ENCODE results near the gene BMP2K.
A peak's percentile ranks its signal among the peaks of the same experiment; 100 is the strongest.
"Not testable (repeated sequence)": the region's sequence is repeated elsewhere in the genome, so short reads cannot be mapped to it uniquely, and the experiment has no call there.

BMP2K gene

GRCh38 chr4:78839676-78840075 lies 63.5 kb downstream of the BMP2K start:
- DNase-seq (ENCODE audit: low read depth, low spot score); H3K4me3 ChIP-seq (ENCODE audit: low read length): not testable (repeated sequence)

DNA sequence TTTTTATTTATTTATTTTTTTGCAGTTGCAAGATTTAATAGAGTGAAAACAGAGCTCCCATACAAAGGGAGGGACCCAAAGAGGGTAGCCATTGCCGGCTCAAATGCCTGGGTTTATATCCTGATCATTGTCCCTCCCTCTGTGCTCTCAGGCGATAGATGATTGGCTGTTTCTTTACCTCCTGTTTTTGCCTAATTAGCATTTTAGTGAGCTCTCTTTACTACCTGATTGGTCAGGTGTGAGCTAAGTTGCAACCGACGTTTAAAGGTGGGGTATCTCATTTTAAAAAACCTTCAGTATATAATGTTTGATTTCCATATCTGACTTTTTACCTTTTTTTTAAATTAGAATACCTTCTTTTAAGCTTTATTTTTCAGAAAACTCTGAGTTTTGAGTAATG lies 64.1 kb downstream of the BMP2K start:
- H3K4me3 ChIP-seq (ENCODE audit: low read length); DNase-seq (ENCODE audit: low read depth, low spot score): not testable (repeated sequence)

- H3K4me3 ChIP-seq (ENCODE audit: low read length), result no peak overlapping the region
- no peak for DNase-seq (ENCODE audit: low read depth, low spot score)
These were observed 69.3 kb downstream of the BMP2K start for GRCh38 chr4:78845472-78845871.

DNA sequence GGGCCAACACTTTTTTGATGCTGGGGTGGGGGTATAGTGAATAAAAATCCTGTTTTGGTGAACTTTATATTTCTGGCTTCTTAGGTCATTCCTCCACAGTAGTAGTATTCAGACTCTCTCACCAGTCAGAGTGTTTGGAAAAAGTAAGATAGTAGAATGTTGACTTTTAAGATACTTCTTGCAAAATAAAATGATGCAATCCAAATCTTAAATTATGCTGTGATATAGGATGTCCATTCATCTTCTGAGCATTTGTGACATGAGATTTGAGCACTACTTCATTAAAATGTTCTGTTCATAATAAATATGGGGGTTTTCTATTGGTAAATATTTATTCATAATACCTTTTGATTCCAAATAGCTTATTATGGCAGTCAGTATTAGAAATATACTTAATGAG lies 70.1 kb downstream of the BMP2K start:
- DNase-seq (ENCODE audit: low read depth, low spot score), result no peak
- H3K4me3 ChIP-seq (ENCODE audit: low read length), result no peak overlapping the region

GRCh38 chr4:78862314-78862737 lies 86.2 kb downstream of the BMP2K start:
- no peak for DNase-seq (ENCODE audit: low read depth, low spot score)

DNA sequence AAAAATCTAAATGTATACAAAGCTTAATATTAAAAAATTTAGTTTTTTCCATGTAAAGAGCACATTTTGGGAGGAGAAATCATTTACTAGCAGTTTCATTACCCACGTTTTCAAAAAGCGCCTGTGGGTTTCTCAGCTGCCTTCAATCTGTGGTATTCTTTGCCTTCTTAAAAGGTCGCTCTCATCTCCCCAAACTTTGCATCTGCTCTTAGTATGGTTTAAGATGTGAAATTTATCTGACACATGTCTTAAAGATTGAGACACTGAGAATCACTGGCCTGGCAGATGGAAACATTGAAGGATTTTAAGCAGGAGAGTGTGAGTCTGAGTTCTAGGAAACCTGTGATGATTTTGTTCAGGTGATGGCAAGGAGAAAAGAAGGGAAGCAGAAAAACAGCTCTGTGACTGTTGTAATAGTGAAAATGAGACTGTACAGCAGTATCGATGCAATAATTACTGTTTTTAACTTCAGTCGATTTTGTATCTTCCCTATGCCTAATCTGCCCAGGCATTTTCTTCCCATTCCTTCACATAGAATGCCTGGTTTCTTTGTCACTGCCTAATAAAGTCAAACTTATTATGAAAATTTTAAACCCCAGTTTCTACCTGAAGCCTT lies 87.2 kb downstream of the BMP2K start:
- peak; percentile 22 for DNase-seq (ENCODE audit: low read depth, low spot score)
- no peak overlapping the region for H3K4me3 ChIP-seq (ENCODE audit: low read length)

More at GRCh38 chr4:78862314-78862737, 86.2 kb downstream of the BMP2K start:
- no peak overlapping the region for H3K4me3 ChIP-seq (ENCODE audit: low read length)

- DNase-seq (ENCODE audit: low read depth, low spot score), result no peak
- no peak overlapping the region for H3K4me3 ChIP-seq (ENCODE audit: low read length)
These were observed 87.8 kb downstream of the BMP2K start for GRCh38 chr4:78863991-78864390.

- peak; percentile 89 for DNase-seq (ENCODE audit: low read depth, low spot score)
- no peak overlapping the region for H3K4me3 ChIP-seq (ENCODE audit: low read length)
These were observed 88.4 kb downstream of the BMP2K start for GRCh38 chr4:78864405-78865024.

DNA sequence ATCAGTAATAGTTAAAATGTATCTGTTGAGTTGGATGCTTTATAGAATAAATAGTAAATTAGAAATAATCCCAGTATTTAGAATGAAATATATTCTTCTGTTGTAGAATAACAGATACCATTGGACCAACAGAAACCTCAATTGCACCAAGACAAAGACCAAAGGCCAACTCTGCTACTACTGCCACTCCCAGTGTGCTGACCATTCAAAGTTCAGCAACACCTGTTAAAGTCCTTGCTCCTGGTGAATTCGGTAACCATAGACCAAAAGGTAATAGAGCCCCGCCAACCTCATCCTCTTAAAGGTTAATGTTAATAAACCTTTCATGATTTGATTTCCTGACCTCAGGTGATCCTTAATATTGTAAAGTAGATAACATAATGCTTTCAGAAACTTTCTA lies 89.3 kb downstream of the BMP2K start:
- DNase-seq (ENCODE audit: low read depth, low spot score), result no peak
- no peak overlapping the region for H3K4me3 ChIP-seq (ENCODE audit: low read length)

DNA sequence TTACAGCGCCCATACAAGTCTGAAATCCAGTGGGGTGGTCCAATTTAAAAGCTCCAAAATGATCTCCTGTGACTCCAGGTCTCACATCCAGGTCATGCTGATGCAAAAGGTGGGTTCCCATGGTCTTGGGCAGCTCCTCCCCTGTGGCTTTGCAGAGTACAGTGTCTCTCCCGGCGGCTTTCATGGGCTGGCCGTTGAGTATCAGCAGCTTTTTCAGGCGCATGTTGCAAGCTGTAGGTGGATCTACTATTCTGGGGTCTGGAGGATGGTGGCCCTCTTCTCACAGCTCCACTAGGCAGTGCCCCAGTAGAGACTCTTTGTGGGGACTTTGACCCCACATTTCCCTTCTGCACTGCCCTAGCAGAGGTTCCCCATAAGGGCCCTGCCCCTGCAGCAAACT lies 92.6 kb downstream of the BMP2K start:
- H3K4me3 ChIP-seq (ENCODE audit: low read length); DNase-seq (ENCODE audit: low read depth, low spot score): not testable (repeated sequence)

GRCh38 chr4:78870056-78870455 lies 93.9 kb downstream of the BMP2K start:
- no peak for DNase-seq (ENCODE audit: low read depth, low spot score)
- no peak overlapping the region for H3K4me3 ChIP-seq (ENCODE audit: low read length)

DNA sequence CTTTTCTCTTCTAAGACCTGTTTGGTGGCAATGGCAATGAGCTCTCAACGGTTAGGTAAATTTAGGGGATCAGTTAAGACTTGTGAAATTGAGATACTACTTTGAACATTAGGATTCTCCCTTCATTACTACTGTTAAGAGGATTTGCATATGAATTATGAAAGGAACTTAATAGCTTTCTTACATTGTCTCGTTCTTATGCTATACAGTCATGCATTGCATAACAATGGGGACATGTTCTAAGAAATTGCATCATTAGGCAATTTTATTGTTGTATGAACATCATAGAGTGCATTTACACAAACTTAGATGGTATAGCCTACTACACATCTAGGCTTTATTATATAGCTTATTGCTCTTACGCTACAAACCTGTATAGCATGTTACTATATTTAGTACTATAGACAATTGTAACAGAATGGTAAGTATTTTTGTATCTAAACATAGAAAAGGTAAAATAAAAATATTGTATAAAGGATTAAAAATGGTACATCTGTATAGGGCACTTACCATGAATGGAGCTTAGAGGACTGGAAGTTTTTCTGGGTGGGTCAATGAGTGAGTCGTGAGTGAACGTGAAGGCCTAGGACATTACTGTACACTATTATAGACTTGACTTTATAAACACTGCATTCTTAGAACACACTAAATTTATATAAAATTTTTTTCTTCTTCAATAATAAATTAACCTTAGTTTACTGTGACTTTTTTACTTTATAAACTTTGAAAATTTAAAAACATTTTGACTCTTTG lies 100.6 kb downstream of the BMP2K start:
- DNase-seq (ENCODE audit: low read depth, low spot score), result no peak
- no peak overlapping the region for H3K4me3 ChIP-seq (ENCODE audit: low read length)

DNA sequence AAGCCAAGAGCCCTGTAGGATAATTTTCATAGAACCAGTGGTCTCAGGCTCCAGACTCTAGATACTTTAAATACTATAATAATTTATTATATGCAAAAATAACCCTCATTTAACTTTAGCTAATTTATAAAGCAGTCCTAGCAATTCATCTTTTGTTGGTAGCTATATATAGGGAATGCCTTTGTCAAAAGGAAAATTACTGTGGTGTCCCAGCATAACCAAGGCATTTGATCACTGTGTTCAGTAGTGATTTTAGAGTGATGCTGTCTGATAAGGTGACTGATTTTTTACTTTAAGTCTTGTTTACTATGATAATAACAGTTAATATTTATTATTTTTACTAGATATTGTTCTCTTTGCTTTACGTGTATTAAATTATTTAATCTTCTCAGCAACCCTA lies 101.9 kb downstream of the BMP2K start:
- DNase-seq (ENCODE audit: low read depth, low spot score), result no peak

GRCh38 chr4:78880874-78881492 lies 104.8 kb downstream of the BMP2K start:
- no peak overlapping the region for H3K4me3 ChIP-seq (ENCODE audit: low read length)
- DNase-seq (ENCODE audit: low read depth, low spot score), result no peak

More for the DNA sequence above, 101.9 kb downstream of the BMP2K start:
- no peak overlapping the region for H3K4me3 ChIP-seq (ENCODE audit: low read length)

- H3K4me3 ChIP-seq (ENCODE audit: low read length), result no peak overlapping the region
- no peak for DNase-seq (ENCODE audit: low read depth, low spot score)
These were observed 109.4 kb downstream of the BMP2K start for GRCh38 chr4:78885598-78885997.

GRCh38 chr4:78889955-78890354 lies 113.8 kb downstream of the BMP2K start:
- no peak for DNase-seq (ENCODE audit: low read depth, low spot score)
- H3K4me3 ChIP-seq (ENCODE audit: low read length), result no peak overlapping the region

DNA sequence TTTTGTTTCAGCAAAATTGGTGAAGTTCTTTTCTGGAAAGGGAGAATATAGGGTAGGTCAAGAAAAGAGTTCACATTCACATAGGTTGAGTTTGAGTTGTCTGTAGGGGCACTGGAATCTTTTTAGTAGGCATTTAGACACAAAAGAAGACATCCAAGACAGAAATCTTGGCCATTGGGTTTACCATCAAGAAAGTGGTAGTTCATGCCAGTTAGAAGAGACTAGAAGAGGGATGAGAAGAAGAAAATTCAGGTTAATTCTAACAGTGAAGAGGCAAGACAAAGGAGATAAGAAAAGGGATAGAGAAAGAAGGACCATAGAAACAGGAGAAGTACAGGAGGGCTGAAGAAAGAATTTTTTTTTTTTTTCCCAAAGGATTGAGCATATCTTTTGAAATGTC lies 123.2 kb downstream of the BMP2K start:
- no peak for DNase-seq (ENCODE audit: low read depth, low spot score)
- H3K4me3 ChIP-seq (ENCODE audit: low read length), result no peak overlapping the region

- no peak for DNase-seq (ENCODE audit: low read depth, low spot score)
- no peak overlapping the region for H3K4me3 ChIP-seq (ENCODE audit: low read length)
These were observed 125.7 kb downstream of the BMP2K start for GRCh38 chr4:78901882-78902281.

DNA sequence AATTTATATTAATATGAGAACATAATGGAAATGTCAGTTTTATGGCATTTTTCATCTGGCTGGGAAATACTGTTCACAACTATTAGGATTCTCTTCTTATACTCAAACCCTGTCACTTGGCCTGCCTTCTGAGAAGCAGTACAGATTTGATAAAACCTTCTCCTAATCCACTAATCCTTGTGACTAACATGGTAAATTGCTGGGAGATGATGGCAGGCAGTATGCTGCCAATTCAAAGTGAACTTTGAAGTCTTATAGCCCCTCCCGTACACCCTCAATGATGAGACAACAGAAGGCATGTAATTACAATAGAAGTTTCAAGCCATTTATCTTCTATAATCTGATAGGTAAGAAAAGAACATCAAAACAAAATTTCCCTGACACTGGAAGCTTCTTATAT lies 126.1 kb downstream of the BMP2K start:
- no peak for DNase-seq (ENCODE audit: low read depth, low spot score)
- no peak overlapping the region for H3K4me3 ChIP-seq (ENCODE audit: low read length)

GRCh38 chr4:78904143-78904542 lies 128.0 kb downstream of the BMP2K start:
- no peak overlapping the region for H3K4me3 ChIP-seq (ENCODE audit: low read length)
- DNase-seq (ENCODE audit: low read depth, low spot score), result no peak
